Measurements from ENCODE around the gene PRKAG2. TPM values are rescaled to one million over a fixed set of nuclear protein-coding genes. Genes with fewer than 3 reads are reported as not detected.

Gene PRKAG2
- total and polyA plus RNA-seq, 2 experiments from 2014 or later: 17.0 to 19.5 TPM

DNA sequence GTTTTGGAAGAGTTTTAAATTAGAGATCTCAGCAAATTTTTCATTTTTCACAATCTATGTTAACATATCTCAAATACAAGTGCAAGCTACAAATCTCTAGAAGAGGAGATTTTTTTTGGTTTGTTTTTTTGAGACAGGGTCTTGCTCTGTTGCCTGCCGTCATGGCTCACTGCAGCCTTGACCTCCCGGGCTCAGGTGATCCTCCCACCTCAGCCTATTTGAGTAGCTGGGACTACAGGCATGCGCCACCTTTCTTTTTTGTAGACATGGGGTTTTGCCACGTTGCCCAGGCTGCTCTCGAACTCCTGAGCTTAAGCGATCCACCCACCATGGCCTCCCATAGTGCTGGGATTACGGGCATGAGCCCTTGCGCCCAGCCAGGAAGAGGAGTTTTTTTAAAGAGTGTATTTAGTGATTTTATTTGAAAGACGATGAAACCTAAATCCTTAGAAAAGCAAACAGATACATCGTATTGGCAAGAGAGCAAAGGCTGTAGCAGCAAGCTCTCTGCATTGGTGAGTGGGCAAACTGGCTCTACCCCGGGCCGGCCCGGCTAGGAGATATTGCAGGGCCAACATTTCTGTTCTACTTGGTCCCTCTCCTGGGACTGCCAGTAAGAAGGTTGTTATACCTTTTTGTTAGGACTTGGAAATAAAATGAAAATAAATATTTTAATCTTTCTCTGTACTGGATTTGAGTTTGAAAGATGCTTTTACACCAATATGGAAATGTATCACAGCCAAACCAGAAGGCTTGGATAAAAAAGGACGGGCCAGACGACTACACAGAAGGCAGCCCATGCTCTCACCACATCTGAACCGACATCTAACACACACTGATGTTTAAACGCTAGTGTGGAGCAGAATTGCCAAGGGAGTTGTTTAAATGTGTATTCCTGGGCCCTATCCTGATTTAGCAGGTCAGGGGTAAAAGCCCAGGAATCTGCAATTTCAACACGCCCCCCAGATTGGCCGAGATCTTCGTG, 307.7 kb downstream of the PRKAG2 start:
- no peak overlapping the region for H3K27ac ChIP-seq
- no peaks in the 10 kb centered on the region for H3K36me3 ChIP-seq (ENCODE audit: low read depth)
- peaks cover 30% of the 10 kb centered on the region for H3F3A ChIP-seq (ENCODE audit: insufficient read depth)
- H3K79me2 ChIP-seq (ENCODE audit: insufficient read depth): no peaks in the 10 kb centered on the region
- in situ Hi-C loops (cut with MboI): no loop called here
- H3K4me3 ChIP-seq: no peak overlapping the region
- H3K4me2 ChIP-seq (ENCODE audit: unreplicated experiment): no peak overlapping the region
- H2AFZ ChIP-seq: no peak overlapping the region
- H3K9ac ChIP-seq: no peak overlapping the region
- DNase-seq: no peak
- H3K4me1 ChIP-seq (ENCODE audit: insufficient read depth): peaks cover 34% of the 10 kb centered on the region
- H3K9me3 ChIP-seq (ENCODE audit: low read depth): no peaks in the 10 kb centered on the region
- no peaks in the 10 kb centered on the region for H3K27me3 ChIP-seq (replicated peaks; ENCODE audit: insufficient read depth)
- H4K20me1 ChIP-seq (ENCODE audit: insufficient read depth): no peaks in the 10 kb centered on the region
- 91 to 92% methylated on average over 20 of the region's 20 CpGs for WGBS, 2 experiments (ENCODE audit: low coverage in 1 of 2, low lambda C conversion rate in 2 of 2, missing lambda C conversion rate in 2 of 2)
- TF ChIP-seq EZH2 (IDR thresholded peaks at IDR 0.05; ENCODE audit: insufficient read depth, poor library complexity, severe bottlenecking) (no peak), EZH2phosphoT487 (IDR thresholded peaks at IDR 0.05; ENCODE audit: insufficient read depth, low read depth) (no peak)
- H3K9me2 ChIP-seq (ENCODE audit: insufficient read depth): no peaks in the 10 kb centered on the region

DNA sequence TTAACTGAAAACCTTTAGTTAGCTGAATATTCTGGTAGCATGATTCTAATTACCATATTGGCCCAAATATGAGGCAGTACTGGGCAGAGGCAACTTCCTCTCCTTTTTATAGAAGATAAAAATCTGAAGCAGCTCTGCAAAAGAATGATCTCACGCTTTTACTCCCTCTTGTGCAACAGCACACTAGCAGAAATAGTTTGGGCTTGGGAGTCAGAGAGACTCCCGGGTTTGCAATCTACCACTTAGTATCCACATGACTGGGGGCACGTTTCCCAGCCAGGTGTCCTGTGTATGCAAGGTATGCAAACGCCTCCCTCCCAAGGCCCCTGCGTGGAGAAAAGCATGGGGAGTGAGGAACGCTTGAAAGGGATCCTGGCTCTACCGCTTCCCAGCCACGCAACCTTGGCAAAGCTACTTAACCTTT, 310.0 kb downstream of the PRKAG2 start:
- Histone ChIP-seq H2AFZ (no peak overlapping the region), H3K36me3 (ENCODE audit: low read depth) (peaks cover 12% of the 10 kb centered on the region; the same call in 1 of the 2 replicates), H3K9me3 (ENCODE audit: low read depth) (no peaks in the 10 kb centered on the region), H3K4me2 (ENCODE audit: unreplicated experiment) (peak overlapping the region; percentile 46), H3K27me3 (replicated peaks; ENCODE audit: insufficient read depth) (no peaks in the 10 kb centered on the region), H3K9ac (peak overlapping the region; percentile 15; the same call in 1 of the 2 replicates), H3K27ac (peak overlapping the region; percentile 61), H3K4me3 (peak overlapping the region; percentile 2; the same call in 1 of the 2 replicates), H3K9me2 (ENCODE audit: insufficient read depth) (no peaks in the 10 kb centered on the region), H3F3A (ENCODE audit: insufficient read depth) (peaks cover 25% of the 10 kb centered on the region), H3K79me2 (ENCODE audit: insufficient read depth) (no peaks in the 10 kb centered on the region), H4K20me1 (ENCODE audit: insufficient read depth) (no peaks in the 10 kb centered on the region), H3K4me1 (ENCODE audit: insufficient read depth) (peaks cover 25% of the 10 kb centered on the region)
- 22 to 26% methylated on average over 8 of the region's 8 CpGs for WGBS, 2 experiments (ENCODE audit: low coverage in 1 of 2, low lambda C conversion rate in 2 of 2, missing lambda C conversion rate in 2 of 2)
- TF ChIP-seq EZH2phosphoT487 (IDR thresholded peaks at IDR 0.05; ENCODE audit: insufficient read depth, low read depth) (no peak), EZH2 (IDR thresholded peaks at IDR 0.05; ENCODE audit: insufficient read depth, poor library complexity, severe bottlenecking) (no peak)
- in situ Hi-C loops (cut with MboI): no loop called here
- DNase-seq: peak; percentile 92

GRCh38 chr7:151565541-151565940, 311.4 kb downstream of the PRKAG2 start:
- Histone ChIP-seq H3K79me2 (ENCODE audit: insufficient read depth) (no peaks in the 10 kb centered on the region), H3K9ac (no peak overlapping the region), H3K4me3 (no peak overlapping the region), H2AFZ (no peak overlapping the region), H3K36me3 (ENCODE audit: low read depth) (peaks cover 14% of the 10 kb centered on the region; the same call in 1 of the 2 replicates), H3K4me2 (ENCODE audit: unreplicated experiment) (peak overlapping the region; percentile 19), H3K9me2 (ENCODE audit: insufficient read depth) (no peaks in the 10 kb centered on the region), H3K4me1 (ENCODE audit: insufficient read depth) (peaks cover 23% of the 10 kb centered on the region), H3K27ac (no peak overlapping the region), H4K20me1 (ENCODE audit: insufficient read depth) (no peaks in the 10 kb centered on the region), H3F3A (ENCODE audit: insufficient read depth) (peaks cover 22% of the 10 kb centered on the region), H3K27me3 (replicated peaks; ENCODE audit: insufficient read depth) (no peaks in the 10 kb centered on the region), H3K9me3 (ENCODE audit: low read depth) (no peaks in the 10 kb centered on the region)
- 67 to 68% methylated on average over 9 of the region's 9 CpGs for WGBS, 2 experiments (ENCODE audit: low coverage in 1 of 2, low lambda C conversion rate in 2 of 2, missing lambda C conversion rate in 2 of 2)
- in situ Hi-C loops (cut with MboI): no loop called here
- TF ChIP-seq EZH2 (IDR thresholded peaks at IDR 0.05; ENCODE audit: insufficient read depth, poor library complexity, severe bottlenecking) (no peak), EZH2phosphoT487 (IDR thresholded peaks at IDR 0.05; ENCODE audit: insufficient read depth, low read depth) (no peak)
- DNase-seq: peak; percentile 66

DNA sequence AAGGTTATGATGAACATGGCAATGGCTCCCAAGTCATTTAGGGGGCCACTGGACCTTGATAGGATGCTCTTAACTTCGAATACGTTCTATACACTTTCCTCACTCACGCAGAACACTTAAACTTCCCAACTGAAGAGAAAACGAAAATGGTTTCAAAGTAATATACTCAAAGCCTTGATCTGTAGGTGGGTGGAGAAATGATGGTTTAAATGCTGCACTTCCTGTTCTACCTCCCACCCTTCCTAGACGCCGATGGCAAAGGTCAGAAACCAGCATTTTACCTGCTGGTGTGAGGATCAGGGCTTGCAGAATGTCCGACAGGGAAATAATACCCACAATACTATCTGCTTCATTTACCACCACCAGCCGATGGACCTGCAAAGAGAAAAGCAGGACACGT, 316.7 kb downstream of the PRKAG2 start:
- Histone ChIP-seq H3K27ac (no peak overlapping the region), H2AFZ (no peak overlapping the region), H3K9me3 (ENCODE audit: low read depth) (no peaks in the 10 kb centered on the region), H3F3A (ENCODE audit: insufficient read depth) (no peaks in the 10 kb centered on the region), H4K20me1 (ENCODE audit: insufficient read depth) (no peaks in the 10 kb centered on the region), H3K36me3 (ENCODE audit: low read depth) (peaks cover 35% of the 10 kb centered on the region; the same call in 1 of the 2 replicates), H3K4me2 (ENCODE audit: unreplicated experiment) (no peak overlapping the region), H3K27me3 (replicated peaks; ENCODE audit: insufficient read depth) (no peaks in the 10 kb centered on the region), H3K4me1 (ENCODE audit: insufficient read depth) (peaks cover 2% of the 10 kb centered on the region; the same call in 1 of the 2 replicates), H3K9ac (no peak overlapping the region), H3K4me3 (no peak overlapping the region), H3K79me2 (ENCODE audit: insufficient read depth) (no peaks in the 10 kb centered on the region), H3K9me2 (ENCODE audit: insufficient read depth) (no peaks in the 10 kb centered on the region)
- WGBS, 2 experiments (ENCODE audit: low coverage in 1 of 2, low lambda C conversion rate in 2 of 2, missing lambda C conversion rate in 2 of 2): 91 to 96% methylated on average over 9 of the region's 9 CpGs
- in situ Hi-C loops (cut with MboI): no loop called here
- DNase-seq: no peak
- TF ChIP-seq EZH2phosphoT487 (IDR thresholded peaks at IDR 0.05; ENCODE audit: insufficient read depth, low read depth) (no peak), EZH2 (IDR thresholded peaks at IDR 0.05; ENCODE audit: insufficient read depth, poor library complexity, severe bottlenecking) (no peak)
